ENCODE data around the gene UACA.
"Not testable (repeated sequence)": the region's sequence is repeated elsewhere in the genome, so short reads cannot be mapped to it uniquely, and the experiment has no call there.

Gene UACA

GRCh38 chr15:70754862-70755261, 8.5 kb downstream of the UACA start:
- CTCF ChIA-PET: interaction anchor here (2.4 kb wide), 1 partner anchor 32 kb away, joined by 8 read pairs; no protein-coding TSS in a partner anchor
- POLR2A ChIA-PET: no interaction called here
- DNase-seq (ENCODE audit: extremely low spot score): no peak
- no peak for TF ChIP-seq CTCF (IDR thresholded peaks at IDR 0.05; ENCODE audit: control extremely low read depth, extremely low read depth, low read depth, missing control alignments)

DNA sequence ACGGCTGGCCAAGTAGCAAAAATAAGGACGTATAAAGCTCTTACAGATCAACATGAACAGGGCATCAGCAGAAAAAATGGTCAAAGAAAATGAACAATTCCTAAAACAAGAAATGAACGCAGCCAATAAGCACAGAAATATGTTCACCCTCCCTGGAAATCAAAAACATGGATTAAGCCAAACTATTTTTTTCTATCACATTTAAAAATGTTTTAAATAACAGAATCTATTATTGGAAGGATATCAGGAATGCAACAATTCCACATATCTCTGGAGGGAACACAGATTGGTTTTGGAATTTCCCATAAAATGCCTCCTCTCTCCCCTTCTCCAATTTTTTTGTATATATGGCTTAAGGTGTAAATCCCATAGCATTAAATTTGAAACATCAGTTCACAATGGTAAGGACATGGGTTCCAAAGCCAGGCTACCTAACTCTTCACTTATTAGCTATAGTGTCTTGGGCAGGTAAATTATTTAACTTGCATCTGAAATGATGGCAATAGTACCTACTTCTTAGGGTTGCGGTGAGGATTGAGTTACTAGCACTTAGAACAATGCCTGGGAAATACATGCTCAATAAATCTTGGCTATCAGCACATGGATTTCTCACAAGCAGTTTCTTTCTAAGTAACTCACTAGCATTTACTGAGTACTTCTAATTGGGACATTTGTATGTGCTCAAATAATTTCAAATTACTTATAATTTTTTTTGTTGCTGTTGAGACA, 10.1 kb downstream of the UACA start:
- TF ChIP-seq CTCF (IDR thresholded peaks at IDR 0.05; ENCODE audit: control extremely low read depth, extremely low read depth, low read depth, missing control alignments): no peak
- ChIA-PET CTCF (no interaction called here), POLR2A (no interaction called here)

GRCh38 chr15:70752193-70752635, 11.1 kb downstream of the UACA start:
- CTCF ChIA-PET: interaction anchor here (0.7 kb wide), 1 partner anchor 76 kb away, joined by 4 read pairs; no protein-coding TSS in a partner anchor
- TF ChIP-seq CTCF (IDR thresholded peaks at IDR 0.05; ENCODE audit: control extremely low read depth, extremely low read depth, low read depth, missing control alignments): no peak
- DNase-seq (ENCODE audit: extremely low spot score): no peak
- POLR2A ChIA-PET: no interaction called here

More for the DNA sequence above, 10.1 kb downstream of the UACA start:
- no peak for DNase-seq (ENCODE audit: extremely low spot score)

DNA sequence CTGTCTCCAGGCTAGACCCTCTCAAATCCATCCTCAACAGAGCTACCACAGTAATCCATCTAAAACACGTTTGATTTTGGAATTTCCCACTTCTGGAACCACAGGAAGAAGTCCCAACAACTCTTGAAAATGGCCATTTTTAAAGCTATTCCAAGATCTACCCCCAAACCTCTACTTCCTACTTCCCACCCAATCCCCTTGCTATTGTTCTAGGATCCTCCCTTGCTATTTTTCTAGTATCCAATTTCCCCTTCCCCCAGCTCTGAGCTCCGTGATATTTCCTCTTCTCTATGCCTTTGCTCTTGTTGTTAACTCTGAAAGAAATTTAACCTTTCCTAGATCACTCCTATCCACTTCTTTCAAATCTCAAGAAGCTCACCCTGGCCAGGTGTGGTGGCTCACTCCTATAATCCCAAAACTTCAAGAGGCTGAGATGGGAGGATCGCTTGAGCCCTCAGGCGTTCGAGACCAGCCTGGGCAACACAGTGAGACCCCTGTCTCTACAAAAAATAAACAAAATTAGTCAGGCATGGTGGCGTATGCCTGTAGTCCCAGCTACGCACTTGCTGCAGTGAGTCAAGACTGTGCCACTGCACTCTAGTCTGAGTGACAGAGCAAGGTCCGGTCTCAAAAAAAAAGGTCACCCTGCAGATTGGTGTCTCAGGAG, 13.0 kb downstream of the UACA start:
- POLR2A ChIA-PET: no interaction called here
- no peak for DNase-seq (ENCODE audit: extremely low spot score)
- CTCF ChIA-PET: interaction anchor here (1.0 kb wide), 2 partner anchors 28 kb away, joined by 3 to 5 read pairs; no protein-coding TSS in a partner anchor
- TF ChIP-seq CTCF (IDR thresholded peaks at IDR 0.05; ENCODE audit: control extremely low read depth, extremely low read depth, low read depth, missing control alignments): no peak

DNA sequence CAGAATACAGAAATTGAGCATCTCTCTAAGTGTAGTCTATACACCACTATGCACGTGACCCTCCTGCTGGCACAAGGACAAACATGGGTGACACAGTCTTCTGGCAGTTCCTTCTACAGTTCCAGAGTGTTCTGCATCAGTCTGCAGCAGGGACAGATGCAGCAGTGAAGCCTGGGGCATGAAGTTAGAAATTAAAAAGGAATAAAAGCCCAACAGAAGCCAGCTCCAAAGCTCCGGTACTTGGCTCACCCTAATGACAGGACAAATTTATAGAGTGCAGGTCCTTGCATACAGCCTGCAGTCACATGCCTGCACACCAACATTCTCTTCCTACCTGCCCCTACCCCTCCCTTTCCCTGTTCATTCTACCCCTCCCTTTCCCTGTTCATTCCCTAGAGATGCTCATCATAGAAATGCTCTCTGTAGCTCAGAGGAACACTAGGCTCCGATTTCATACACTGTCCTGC, 15.0 kb downstream of the UACA start:
- TF ChIP-seq CTCF (IDR thresholded peaks at IDR 0.05; ENCODE audit: control extremely low read depth, extremely low read depth, low read depth, missing control alignments): no peak
- no peak for DNase-seq (ENCODE audit: extremely low spot score)
- POLR2A ChIA-PET: interaction anchor here (0.7 kb wide), 1 partner anchor 116 kb away, joined by 3 read pairs; no protein-coding TSS in a partner anchor
- CTCF ChIA-PET: no interaction called here

- POLR2A ChIA-PET; DNase-seq (ENCODE audit: extremely low spot score): not testable (repeated sequence)
- CTCF ChIA-PET: interaction anchor here (0.7 kb wide), 1 partner anchor 24 kb away, joined by 3 read pairs; no protein-coding TSS in a partner anchor
These were observed 16.8 kb downstream of the UACA start for GRCh38 chr15:70746598-70746997.

DNA sequence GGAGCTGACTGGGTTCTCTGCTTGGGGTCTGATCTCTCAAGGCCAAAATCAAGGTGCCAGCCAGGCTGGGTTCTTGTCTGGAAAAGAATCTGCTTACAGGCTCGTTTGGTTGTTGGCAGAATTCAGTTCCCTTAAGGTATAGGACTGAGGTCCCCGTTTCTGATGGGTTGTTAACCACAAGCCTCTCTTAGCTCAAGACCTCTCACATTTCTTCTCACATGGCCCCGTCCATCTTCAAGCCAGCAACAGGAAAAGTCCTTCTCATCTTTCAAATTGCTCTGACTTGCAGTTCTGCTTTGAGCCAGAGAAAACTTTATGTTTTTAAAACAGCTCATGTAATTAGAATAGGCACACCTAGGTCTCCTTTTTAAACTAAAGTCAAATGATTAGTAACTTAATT, 20.4 kb downstream of the UACA start:
- ChIA-PET POLR2A (no interaction called here), CTCF (interaction anchor here (1.7 kb wide), 1 partner anchor 20 kb away, joined by 10 read pairs; no protein-coding TSS in a partner anchor)
- DNase-seq (ENCODE audit: extremely low spot score): no peak
- no peak for TF ChIP-seq CTCF (IDR thresholded peaks at IDR 0.05; ENCODE audit: control extremely low read depth, extremely low read depth, low read depth, missing control alignments)

All from GM10248 (cell line).